ENCODE measurements around the gene CBX8.

The CBX8 gene

DNA sequence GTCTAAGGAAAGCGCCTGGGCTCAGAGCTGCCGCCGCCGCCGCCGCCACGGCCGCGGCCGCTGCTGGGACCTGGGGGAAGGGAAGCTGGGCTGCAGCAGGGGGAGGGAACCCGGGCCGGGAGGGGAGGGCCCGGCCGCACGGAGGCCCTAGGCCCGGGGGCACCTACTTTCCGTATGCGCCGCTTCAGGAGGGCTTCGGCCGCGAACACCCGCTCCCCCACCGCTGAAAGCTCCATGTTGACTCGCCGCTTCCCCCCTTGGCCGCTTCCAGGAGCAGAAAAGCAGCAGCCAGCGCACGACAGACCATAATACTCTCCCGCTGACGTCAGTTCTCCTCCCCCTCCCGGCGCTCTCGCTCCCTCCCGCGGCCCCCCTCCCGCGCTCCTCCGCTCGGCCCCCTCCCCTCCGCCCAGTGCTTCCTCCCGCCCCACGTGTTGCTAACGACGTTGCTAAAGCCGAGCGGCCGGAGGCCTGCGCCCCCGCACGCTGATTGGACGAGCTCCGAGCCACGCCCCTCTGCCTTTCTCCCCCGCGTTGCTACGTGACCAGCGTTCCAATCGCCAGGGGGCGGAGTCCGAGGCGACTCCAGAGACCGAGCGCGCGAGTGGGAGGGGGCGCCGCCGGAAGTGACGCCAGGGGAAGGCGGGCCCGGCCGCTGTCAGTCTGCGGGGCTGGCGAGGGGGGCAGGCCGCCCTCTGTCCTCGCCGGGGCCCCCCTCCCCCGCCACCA lies at the start of gene CBX8:
TSS of gene CBX8 (minus strand) at position 315 of the 729 bp plus-strand sequence. CDS start at position 236, 79 bp downstream.
- DNase-seq, result peak; percentile 99 to 100

DNA sequence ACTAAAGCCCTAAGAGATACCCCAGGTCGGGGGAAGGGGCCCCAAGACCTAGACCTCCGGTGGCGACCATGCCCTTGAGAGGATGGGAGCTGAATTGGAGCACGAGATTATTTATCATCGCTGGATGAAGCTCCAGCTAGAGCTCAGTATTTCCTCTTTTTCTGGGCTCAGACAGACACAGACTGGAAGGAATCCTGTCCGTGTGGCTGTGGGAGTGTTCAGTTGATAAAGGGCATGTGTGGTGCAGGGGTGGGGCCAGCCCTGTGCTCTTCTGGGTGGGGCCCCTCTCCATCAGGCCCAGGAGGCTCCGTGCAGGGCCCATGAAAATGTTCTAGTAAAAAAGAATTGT lies 48.7 kb upstream of the CBX8 start:
- DNase-seq, result no peak

DNA sequence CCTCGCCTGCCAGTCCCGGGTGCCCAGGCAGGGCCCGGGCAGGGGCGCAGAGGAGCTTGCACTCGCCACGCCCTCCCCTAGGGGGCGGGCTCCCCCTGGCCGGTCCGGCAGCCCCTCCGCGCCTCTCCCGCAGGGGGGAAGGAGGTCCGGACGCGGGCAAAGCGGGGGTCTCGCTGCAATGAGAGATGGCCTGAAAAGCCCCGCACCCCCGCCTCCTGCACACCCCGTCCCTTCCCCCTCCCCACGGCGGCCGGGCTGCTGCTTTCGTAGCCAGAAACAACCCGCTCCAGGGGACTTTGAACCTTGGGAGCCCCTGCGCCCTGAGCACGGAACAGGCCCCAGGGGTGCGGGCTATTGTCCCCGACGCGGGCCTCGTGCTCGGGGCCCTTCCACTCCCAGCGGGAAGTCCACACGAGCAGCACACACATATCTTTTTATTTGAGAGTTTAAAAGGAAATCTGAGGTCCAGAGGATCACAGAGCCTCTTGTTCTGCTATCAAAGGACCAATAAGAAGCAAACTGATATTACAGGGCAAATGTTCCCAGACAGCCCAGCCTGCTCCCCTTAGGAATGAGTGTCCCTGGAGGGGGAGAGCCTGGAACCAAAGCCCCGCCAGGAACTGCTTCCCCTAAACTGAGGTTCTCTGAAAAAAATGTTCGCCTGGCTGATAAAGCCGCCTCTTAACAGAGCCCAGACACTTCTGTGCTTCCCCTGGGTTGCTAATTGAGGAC lies 48.2 kb upstream of the CBX8 start:
- DNase-seq, result peak; percentile 52 to 58

DNA sequence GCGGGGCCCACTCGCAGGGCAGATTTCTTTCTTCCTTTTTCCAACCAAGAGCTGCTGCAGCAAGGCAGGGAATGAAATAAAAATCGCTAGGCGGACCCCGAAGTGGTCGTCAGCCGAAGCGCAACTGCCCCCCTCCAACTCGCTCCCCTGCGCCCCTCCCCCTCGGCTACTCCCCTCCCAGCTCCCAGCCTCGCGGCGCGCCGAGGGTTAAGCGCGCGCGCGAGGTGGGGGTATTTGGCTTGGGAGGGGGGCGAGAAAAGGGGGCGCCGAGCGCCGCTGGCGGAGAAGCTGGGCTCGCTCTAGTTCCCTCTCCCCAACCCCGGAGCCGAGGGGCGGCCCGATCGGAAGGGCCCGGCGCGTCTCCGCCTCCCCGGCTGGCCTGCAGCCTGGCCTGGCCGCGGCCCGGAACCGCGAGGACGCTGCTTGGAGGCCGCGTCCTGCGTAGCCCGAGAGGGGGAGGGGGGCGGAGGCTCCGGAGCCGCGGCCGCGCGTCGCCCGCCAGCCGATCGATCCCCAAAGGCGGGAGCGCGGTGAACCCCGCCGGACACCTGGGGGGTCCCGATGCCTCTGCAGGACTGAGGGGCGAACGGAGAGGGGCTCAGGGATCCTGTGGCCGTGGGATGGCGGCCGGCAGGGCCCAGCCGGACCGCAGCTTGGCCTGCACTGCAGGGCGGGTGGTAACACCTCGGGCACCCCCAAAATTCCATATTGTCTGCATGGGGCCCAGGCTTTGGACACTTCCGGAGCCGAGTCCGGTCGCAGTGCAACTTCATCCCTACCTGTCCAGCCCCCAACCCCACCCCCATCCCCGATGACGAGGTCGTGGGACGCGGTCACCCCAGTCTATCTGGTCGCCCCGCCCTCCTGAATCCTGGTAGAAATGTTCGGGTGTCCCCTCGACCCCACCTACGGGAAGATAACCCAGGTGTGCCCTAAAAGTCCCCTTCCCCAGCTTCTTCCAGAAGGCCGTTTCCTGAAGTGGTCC lies 47.2 kb upstream of the CBX8 start:
- DNase-seq, result no peak

DNA sequence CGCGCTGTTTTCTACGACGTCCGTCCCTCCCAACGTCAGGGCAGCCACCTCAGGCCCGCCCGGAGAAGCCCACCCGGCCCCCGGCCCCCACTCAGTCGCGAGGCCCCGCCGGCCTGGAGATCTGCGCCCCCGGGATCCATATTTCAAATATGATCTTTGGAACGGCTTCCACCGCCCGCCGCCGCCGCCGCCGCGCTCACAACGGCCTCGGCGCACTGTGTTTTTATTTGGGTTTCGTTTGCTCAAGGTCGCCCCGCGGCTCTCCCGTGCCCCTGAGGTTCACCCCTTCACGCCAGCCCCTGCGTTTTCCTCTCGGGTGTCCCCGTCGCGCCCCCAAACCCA lies 46.6 kb upstream of the CBX8 start:
- no peak for DNase-seq

DNA sequence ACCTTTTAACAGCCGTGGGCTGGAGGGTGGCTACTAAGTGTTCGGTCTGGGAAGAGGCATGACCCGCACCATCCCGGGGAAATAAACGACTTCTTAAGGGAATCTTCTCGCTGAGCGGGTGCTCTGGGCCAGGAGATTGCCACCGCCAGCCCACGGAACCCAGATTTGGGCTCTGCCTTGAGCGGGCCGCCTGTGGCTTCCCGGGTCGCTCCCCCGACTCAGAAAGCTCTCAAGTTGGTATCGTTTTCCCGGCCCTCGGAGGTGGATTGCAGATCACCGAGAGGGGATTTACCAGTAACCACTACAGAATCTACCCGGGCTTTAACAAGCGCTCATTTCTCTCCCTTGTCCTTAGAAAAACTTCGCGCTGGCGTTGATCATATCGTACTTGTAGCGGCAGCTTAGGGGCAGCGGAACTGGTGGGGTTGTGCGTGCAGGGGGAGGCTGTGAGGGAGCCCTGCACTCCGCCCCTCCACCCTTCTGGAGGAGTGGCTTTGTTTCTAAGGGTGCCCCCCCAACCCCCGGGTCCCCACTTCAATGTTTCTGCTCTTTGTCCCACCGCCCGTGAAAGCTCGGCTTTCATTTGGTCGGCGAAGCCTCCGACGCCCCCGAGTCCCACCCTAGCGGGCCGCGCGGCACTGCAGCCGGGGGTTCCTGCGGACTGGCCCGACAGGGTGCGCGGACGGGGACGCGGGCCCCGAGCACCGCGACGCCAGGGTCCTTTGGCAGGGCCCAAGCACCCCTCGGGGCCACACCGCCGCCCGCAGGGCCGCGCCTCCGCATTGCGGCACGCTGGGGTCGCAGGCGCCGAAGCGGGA lies 46.0 kb upstream of the CBX8 start:
- DNase-seq, result no peak

DNA sequence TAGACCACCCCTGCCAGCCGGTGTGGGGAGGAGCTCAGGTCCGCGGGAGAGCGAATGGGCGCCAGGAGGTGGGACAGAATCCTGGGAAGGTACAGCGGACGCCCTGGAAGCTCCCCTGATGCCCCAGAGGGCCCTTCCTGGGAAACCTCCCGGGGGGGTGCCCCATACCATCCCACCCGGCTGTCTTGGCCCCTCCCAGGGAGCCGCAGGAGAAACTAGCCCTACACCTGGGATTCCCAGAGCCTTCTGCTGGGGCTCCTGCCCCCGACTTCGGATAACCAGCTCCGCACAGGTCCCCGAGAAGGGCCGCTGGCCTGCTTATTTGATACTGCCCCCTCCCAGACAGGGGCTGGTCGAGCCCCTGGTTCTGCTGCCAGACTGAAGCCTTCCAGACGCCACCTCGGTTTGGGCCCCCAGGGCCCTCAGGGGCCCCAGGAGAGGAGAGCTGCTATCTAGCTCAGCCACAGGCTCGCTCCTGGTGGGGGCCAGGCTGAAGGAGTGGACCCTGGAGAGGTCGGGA lies 45.3 kb upstream of the CBX8 start:
- DNase-seq, result no peak

DNA sequence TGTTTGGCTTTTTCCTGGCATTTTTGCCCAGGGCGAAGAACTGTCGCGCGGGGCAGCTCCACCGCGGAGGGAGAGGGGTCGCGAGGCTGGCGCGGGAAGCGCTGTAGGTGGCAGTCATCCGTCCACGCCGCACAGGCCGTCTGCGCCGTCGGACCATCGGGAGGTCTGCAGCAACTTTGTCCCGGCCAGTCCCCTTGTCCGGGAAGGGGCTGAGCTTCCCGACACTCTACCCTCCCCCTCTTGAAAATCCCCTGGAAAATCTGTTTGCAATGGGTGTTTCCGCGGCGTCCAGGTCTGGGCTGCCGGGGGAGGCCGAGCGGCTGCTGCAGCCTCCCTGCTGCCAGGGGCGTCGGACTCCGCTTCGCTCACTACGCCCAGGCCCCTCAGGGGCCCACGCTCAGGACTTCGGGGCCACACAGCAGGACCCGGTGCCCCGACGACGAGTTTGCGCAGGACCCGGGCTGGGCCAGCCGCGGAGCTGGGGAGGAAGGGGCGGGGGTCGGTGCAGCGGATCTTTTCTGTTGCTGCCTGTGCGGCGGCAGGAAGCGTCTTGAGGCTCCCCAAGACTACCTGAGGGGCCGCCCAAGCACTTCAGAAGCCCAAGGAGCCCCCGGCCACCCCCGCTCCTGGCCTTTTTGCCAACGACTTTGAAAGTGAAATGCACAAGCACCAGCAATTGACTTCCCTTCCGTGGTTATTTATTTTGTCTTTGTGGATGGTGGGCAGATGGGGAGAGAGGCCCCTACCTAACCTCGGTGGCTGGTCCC lies 44.7 kb upstream of the CBX8 start:
- DNase-seq, result no peak

DNA sequence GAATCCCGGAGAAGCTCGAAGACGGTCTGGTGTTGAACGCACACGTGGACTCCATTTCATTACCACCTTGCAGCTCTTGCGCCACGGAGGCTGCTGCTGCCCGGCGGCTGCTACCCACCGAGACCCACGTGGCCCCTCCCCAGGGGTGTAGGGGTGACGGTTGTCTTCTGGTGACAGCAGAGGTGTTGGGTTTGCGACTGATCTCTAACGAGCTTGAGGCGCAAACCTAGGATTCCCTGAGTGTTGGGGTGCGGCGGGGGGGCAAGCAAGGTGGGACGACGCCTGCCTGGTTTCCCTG lies 44.1 kb upstream of the CBX8 start:
- no peak for DNase-seq

DNA sequence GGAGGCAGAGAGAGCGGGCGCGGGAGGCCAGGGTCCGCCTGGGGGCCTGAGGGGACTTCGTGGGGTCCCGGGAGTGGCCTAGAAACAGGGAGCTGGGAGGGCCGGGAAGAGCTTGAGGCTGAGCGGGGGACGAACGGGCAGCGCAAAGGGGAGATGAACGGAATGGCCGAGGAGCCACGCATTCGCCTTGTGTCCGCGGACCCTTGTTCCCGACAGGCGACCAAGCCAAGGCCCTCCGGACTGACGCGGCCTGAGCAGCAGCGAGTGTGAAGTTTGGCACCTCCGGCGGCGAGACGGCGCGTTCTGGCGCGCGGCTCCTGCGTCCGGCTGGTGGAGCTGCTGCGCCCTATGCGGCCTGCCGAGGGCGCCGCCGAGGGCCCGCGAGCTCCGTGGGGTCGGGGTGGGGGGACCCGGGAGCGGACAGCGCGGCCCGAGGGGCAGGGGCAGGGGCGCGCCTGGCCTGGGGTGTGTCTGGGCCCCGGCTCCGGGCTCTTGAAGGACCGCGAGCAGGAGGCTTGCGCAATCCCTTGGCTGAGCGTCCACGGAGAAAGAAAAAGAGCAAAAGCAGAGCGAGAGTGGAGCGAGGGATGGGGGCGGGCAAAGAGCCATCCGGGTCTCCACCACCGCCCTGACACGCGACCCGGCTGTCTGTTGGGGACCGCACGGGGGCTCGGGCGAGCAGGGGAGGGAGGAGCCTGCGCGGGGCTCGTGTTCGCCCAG lies 43.6 kb upstream of the CBX8 start:
- DNase-seq, result no peak

DNA sequence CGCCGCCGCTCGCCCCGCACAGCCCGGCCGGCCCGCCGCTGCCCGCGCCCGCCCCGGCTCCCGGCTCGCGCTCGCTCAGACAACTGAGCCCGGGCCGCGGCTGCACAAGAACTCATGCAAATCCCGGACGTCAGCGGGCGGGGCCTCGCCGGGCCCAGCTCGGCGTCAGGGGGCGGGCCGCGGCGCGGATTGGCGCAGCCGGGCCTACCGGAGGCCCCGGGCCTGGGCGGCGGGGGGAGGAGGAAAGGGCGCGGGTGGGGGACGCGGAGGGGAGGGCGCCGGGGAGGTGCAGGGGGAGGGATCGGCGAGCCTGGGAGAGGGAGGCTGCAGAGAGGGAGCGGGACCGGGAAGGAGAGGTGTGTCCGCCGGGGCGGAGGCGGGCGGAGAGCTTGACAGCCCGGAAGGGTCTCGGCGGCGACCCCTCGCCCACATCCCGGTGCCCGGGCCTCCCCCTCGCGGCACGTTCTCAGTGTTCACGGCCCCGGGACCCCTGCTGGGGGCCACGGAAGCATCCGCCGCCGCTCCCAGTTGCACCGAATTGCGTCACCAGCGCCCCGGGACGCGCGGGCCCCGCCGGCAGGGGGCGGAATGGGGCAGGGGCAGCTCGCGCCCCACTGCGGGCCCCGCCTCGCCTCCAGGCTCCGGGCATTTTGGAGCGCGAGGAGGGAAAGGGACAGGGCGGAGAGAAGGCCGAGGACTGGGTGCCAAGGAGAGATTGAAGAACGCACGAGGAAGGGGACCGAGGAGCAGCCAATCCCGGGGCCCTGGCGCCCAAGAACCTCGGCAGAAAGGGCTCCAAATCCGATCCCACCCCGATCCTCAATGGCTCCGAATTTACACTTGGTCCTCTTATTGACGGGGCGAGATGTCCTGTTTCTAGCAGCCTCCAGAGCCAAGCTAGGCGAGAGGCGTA lies 42.7 kb upstream of the CBX8 start, which contains the start of gene CBX4:
TSS of gene CBX4 (minus strand) at position 85 of the 913 bp plus-strand sequence. CDS start 189 bp downstream, outside the sequence.
- DNase-seq, result peak; percentile 90 to 91

DNA sequence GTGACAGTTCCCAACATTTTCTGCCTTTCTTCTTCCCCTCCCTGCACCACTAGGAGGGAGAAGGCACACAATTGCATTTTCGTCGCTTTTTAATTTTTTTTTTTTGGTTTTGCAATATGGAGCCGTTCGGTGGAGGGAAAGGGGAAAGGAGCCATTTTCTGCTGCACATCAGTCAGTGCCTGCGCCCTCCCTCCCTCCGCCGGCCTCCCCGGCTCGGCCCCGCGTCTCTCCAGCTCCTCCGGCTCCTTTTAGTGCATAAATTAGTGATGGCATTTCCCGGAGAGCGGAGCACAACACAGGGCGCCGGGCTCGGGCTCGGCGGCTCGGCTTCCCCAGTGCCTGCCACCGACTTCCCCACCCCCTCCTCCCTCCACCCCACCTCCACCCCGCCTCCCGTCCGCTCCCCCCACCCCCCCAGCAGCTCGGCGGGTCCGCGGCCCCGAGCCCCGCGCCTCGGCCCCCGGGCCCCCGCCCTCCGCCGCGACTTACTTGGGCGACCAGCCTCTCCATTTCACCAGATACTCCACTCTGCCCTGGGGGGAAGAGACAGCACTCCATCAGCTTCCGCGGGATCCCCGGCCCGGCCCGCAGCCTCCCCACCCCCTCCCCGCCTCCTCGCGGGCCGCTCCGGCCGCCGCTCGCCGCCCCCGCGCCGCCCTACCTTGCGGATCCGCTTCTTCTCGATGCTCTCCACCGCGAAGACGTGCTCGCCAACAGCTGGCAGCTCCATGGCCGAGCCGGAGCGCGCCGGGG lies 41.8 kb upstream of the CBX8 start:
- DNase-seq, result peak; percentile 51 to 57

DNA sequence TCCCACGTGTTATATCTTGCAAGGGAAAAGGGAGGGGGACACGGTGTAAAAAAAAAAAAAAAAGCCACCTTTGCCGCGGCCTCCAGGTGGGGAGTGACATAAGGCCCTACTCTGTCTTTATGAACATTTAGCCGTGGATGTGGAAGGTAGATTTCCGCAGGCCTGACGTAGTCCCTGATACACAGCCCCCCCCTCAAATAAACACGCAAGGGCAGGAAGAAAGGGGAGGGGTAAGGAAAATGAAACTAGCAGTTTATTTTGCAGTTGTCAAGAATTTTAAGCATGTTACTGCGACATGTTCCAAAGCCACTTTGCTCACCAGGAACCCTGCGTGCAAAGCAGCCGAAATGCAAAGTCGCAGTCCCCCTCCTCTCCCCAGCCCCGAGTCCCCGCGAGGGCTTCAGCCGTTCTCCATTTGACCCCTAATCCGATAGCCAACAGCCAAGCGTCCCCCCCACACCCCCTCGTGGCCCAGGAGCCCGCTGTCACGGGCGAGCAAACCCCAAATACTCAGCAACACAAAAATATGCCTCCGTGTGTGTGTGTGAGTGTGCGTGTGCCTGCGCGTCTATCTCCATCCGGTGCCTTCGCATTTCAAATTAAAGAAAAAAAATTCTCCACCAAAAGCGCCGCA lies 41.1 kb upstream of the CBX8 start:
- DNase-seq, result peak in 1 of 2 experiments; percentile 27

DNA sequence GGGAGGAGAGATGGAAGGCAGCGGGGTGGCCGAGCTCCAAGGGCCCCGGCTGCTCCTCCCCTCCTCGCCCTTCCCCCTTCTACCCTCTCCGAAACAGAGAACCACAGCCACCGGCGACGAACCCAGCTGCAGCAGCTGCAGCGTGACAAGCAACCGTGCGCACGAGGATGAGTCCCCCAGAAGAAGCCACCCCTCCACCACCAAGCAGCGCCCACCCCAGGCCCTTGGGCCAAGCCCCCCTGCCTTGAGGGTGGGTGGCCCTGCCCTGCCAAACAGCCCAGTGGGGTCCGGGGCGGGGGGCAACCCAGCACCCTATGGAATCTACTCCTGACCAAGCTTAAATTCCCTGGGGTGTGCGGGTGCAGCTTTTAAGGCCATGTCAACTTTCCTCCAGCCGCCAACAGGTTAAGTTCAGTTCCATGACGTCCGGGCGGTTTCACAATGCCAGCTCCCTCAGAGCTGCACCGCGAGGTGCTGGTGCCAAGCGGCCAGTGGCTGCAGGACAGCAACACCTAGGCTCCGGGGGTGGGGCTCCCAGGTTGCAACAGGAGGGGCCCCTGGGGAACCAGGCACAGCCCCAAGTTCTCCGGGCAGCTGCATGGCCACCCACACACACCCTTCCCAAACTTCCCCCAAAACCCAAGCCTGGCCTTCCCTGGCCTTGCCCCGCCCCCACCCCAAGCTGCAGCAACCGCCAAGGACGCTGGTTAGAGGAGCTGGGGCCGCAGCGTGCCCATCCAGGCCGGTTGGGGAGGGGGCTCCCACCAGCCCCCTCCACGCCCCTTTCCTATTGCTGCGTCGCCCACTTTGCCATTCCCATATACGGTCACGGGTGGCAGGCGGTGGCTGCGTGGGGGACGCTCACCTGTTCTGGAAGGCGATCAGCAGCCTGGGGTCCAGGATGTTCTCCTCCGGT lies 40.4 kb upstream of the CBX8 start:
- DNase-seq, result peak; percentile 57 to 65

DNA sequence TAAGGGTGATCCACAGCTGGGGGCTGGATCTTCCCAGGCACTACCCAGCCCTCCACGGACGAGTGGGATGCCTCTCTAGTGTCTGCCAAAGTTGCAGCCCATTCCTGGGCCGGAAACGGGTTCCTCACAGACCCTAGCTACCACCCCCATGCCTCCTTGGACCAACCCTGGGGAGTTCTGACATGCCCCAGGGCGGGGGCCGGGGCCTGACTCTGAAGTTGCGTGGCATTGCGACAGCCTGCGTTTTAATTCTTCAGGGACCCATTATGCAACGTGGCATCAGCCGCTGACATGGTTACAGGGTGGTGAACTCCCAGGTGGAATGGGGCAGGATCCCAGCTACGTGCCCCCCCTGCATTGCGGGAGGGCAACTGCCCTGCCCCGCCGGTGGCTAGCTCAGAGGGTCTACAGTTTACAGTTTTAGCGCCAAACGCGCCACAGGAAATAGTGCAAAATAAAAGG lies 39.7 kb upstream of the CBX8 start:
- no peak for DNase-seq

DNA sequence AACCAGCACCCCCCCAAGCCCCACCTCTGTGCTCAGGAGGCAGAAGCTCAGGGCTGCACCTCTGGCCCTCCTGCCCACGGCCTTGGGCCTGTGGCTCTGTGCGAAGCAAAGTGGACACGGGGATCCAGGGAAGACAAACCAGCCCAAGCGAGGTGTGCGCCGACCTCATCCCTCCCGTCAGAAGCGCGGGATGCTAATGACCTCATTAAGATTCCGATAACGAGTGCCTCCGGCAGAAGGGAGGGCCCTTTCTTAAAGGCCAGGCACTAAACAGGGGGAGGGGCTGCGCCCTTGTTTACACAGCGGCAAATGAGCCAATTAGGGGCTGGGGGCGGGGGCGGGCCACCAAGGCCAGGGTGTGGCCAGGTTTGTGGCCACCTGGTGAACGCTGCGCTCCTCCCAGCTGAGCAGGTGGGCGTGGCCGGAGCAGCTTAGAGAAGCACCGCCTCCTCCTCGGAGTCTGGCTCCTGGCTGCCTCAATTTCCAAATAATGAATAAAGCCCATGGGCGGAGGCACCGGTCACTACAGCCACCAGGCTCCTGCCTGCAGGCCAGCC lies 39.2 kb upstream of the CBX8 start:
- no peak for DNase-seq

DNA sequence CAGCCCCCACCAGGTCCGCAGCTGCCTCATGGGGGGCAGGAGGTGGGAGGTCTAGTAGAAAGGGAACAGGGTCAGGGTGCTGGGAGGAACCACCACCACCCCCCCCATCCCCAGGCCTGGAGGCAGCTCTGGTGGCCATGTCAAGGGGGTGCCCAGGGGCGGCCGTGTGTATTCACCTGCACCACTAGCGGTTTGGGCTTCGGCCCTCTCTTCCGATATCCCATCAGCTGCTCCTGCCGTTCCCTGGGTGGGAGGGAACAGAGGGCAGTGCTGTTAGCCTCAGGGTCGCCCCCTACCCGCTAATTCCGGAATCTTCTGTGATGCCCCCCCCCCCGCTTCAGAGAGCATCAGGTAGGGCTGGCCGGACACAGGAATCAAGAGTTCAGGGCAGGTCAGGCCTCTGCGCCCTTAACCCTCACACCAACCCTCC lies 38.6 kb upstream of the CBX8 start:
- no peak for DNase-seq

All from activated CD4-positive, alpha-beta T cell treated with anti-CD3 and anti-CD28 coated beads, Interleukin-2, amount 50 U/mL, for 48 hours (primary cell).